KG1 (cell line): ENCODE results near the gene MIOX.

Experiments
- DNase-seq: peaks from one replicate; lab custom pipeline; 2025; lab: John Stamatoyannopoulos, UW

MIOX gene

DNA sequence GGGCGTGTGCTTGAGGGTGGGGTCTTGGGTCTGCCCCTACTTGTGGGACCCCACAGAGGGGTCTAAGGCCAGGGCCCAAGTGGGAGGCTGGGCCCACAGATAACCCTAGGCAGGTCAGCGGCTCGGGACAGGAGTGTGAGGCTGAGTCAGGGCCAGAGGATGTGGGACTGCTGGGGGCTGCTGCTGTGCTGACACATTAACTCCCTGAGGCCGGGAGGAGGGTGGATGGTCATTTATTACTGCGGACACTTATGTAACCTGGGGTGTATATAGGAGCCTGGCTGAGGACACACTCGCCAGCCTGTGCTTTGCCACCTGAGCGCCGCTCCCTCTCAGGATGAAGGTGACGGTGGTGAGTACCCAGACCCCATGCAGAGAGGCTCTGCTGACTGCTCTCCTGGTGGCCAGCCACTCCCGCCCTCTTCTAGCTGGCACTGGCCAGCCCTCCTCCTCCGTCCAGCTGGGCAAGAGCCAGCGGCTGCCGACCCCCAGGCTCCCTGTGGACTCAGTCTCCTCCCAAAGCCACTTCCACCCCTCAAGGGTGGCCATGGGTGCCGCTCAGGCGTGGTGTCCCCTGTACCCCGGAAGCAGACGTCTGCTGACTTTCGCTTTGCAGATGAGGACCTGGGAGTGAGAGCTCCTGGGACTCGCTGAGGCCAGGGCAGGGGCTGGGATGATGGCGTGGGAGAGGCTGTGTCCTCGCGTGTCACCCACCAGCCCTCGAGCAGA lies at the start of gene MIOX:
Gene MIOX (plus strand): TSS at position 299 of the 729 bp plus-strand sequence. CDS start 39 bp downstream, at position 338.
- no peak for DNase-seq

DNA sequence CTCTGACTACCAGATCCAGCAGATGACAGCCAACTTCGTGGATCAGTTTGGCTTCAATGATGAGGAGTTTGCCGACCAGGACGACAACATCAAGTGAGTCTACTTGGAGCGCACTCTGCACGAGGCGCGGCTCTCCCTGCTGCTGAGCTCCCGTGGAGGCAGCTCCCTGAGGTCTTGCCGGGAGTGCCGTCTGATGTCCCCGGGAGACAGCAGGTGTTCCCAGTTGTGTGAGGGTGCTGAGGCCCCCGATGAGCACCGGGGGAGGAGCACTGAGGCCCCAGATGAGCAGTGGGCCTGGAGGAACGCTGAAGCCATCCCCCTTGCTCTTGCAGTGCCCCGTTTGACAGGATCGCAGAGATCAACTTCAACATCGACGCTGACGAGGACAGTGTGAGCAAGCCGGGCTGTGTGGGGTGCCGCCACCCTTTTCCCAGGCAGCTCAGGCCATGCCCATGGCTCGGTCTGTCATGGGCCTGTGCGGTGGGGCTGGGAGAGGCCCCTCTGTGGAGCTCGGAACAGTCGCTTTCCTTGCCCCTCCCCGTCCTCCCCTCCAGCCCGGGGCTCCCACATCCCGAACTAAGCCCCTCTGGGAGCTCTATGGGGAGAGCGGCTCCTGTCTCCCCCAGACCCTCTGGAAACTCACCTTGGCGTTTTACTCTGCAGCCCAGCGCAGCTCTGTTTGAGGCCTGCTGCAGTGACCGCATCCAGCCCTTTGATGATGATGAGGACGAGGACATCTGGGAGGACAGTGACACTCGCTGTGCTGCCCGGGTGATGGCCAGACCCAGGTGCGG lies 49.0 kb upstream of the MIOX start:
- DNase-seq = no peak

DNA sequence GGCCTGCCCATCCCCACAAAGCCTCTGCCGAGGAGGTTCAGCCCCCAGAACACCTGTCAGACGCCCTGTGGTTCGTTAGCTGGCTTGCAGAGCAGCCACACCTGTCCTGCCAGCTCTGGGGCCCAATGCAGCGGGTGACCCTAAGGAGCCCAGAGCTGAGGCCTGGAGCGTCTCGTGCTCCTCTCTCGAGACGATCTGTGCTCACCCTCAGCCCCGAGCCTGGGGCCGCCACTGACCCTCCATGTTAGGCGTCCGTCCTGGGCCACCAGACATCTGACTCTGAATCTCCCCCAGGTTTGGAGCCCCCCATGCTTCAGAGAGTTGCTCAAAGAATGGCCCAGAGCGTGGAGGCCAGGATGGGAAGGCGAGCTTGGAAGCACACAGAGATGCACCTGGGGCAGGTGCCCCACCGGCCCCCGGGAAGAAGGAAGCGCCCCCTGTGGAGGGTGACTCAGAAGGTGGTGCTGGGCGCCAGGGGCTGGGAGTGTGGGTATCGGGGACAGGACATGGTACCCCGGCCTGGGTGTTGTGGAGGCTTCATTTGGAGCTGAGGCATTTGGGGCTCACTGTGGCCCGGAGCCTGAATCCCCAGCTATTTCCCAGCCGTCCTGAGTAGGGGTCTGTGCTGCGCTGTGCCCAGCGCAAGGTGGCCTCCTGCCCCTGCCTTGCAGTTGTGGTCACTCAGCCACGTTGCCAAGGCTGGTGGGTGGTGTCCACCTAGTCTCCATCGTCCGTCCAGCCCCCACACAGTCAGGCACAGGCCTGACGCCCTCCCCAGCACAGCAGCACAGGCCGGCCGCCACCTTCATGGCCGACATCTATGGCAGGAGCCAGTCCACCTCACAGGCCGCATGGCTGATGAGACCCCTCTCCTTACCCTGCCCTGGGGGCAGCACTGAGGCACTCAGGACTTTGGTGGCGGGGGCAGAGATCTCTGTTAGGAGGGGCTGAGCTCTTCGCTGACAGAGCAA lies 48.1 kb upstream of the MIOX start:
- DNase-seq = no peak

DNA sequence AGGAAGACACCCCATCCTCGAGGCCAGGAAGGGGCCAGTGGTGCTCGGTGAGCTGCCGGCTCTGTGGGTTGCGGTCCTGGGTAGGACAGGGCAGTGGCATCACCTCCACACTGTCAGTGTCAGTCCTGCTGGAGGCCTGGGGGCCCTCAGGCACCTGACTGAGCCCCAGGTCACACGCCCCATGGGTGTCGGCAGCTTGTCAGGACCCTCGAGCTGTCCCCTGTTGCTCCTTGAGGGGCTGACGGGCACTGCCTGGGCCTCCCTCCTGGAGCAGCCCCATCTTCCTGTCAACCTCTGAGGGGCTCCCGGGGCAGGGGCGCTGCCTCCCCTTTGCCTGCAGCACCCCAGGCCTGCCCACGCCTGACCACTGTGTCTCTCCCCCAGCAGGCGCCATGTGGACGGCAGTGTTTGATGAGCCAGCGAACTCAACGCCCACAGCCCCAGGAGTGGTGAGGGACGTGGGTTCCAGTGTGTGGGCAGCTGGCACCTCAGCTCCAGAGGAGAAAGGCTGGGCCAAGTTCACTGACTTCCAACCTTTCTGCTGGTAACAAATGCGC lies 47.3 kb upstream of the MIOX start:
- no peak for DNase-seq

GRCh38 chr22:50439871-50440331 lies 46.8 kb upstream of the MIOX start:
- DNase-seq = no peak

DNA sequence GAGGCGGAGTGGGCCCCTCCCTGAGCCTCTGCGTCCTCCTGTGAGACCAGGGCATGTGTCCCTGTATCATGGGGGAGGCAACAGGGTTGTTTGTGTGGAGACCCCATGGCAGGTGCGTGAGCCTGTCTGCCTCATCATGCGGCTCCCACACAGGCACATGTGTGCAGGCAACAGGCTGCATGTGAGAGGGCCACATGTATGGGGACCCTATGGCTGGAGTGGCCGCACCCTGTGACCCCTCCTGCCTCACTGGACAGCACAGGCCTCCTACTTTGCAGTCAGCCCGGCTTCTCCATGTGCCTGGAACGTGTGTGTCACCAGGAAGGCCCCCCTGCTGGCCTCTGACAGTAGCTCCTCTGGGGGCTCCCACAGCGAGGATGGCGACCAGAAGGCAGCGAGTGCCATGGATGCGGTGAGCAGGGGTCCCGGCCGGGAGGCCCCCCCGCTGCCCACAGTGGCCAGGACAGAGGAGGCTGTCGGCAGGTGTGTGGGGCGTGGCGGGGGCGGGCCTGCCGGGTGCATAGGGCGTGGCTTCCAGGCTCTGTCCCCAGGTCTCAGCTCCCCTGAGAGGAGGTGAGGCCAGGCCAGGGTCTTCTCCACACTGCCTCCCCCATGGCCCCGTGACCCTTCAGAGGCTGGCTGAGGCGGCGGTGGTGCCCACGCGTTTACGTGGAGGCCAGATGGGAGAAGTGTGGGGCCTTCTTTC lies 46.0 kb upstream of the MIOX start:
- DNase-seq = no peak

GRCh38 chr22:50441428-50441993 lies 45.1 kb upstream of the MIOX start:
- no peak for DNase-seq

- DNase-seq = no peak
Observed at GRCh38 chr22:50443197-50443596, 43.5 kb upstream of the MIOX start.

GRCh38 chr22:50443801-50444625 lies 42.6 kb upstream of the MIOX start:
- no peak for DNase-seq

GRCh38 chr22:50444663-50445062 lies 42.0 kb upstream of the MIOX start:
- no peak for DNase-seq

DNA sequence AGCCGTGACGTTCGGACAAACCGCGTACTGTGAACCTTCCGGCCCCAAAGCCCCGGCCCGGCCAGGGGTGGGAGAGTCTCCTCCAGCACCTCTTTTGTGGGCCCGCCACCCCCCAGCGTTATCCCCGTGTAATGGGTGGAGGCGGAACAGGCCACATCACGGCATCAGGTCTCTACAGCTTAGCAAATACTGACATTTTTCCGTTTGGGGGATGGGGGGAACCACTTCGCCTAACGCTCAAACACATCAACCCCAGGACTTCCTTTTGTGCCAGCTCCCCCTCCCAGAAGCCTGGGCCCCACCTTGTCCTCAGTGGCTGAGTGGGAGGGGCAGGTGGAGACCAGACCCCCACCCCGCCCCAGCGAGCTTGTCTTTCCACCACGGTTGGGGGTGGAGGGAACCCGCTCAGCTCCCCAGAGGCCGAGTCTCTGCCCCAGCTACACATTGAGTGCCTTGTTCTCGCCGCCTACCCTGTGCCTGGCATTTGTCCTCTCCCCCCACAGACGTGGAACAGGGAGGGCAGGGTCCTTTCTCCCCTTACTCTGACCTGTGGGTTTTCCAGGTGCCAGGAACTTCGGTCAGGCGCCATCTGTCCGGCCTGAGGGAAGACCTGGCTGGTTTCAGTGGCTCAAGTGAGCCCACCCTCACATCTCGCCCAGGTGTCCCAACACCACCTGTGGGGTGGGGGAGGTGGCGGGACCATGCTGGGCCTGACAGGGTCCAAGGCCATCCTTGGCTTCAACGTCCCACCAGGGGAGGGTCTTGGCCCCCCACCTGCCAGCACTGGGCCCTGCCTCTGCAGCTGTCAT lies 41.4 kb upstream of the MIOX start:
- no peak for DNase-seq

DNA sequence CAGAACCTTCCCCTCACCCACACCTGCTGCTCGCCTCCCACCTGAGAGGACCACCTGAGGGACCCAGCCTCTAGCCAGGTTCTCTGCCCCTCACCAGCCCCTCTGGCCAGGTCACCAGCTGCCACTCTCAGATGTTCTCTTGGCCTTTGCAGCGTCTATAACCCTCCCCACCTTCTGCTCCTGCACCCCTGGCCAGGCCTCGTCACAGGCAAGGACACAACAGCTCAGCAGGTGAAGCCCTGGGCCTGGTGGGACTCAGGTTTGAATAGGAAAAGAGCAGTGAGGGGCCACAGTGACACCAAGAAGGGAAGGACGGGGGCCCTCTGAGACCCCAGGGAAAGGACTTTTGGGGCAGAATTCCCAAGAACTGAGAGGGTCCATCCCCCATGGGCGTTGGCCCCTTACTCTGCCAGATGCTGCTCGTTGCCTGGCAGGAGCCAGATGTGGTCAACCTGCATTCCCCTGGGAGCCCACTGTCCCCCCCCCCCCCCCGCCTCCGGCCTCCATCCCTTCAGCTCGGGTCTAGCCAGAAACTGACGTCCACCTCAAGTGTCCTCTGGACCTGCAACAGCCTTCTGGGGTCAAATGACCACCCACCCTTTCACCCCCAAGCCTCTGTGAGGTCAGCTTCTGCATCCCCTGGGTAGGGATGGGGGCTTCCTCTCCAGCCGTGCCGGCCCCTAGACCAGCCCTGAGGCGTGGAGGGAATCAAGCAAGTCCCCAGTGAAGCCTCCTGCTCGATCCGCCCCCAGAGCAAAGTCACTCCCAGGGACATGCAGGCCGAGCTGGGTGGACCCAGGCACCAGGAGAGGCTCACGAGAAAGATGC lies 40.6 kb upstream of the MIOX start:
- no peak for DNase-seq

DNA sequence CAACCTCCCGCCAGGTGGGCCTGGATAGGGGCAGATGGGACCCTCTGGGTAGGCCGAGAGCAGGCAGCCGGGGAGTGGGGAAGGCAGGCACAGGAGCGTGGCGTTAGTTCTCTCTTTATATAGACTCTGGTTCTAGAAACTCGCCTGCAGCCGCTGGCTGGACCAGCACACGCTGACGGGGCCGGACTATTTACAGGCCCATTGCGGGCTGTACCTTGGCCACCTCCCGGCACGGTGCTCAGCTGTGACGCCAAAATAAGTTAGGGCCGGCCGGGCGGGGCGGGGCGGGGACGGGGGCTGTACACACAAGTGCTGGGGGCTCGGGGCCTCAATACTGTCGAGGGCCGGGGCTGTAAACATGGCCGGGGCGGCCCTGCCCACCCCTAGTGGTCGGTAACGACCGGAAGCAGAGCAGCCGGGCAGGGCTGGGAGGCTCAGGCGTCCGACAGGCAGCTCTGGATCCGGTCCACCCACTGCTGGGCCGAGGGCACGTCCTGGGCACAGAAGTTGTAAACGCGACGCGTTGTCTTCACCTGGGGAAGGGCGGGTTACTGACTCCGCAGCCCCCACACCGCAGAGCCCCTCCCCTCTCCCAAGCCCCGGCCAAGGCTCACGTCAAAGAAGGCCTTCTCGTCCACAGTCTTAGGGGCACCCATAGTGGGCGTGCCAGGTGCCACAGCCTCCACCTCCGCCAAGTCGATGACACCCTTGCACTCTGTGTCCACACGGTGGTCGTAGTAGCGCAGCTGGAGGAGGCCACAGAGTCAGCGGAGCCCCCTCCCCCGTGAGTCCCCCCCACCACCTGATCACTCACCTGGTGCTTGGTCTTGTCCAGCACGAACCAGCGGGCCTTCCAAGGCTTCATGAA lies 39.7 kb upstream of the MIOX start:
- DNase-seq = no peak

- no peak for DNase-seq
Observed at GRCh38 chr22:50447576-50448551, 38.8 kb upstream of the MIOX start.

GRCh38 chr22:50452649-50453048 lies 34.0 kb upstream of the MIOX start:
- no peak for DNase-seq

- no peak for DNase-seq
Observed at GRCh38 chr22:50454556-50455075, 32.0 kb upstream of the MIOX start.
